GM23248 (cell line): Measurements from ENCODE around the gene TMEM59. TPM values are rescaled to one million over a fixed set of nuclear protein-coding genes. Genes with fewer than 3 reads are reported as not detected.
A peak's percentile ranks its signal among the peaks of the same experiment; 100 is the strongest.

ENCODE experiments used
- DNase-seq: peaks from one replicate; pipeline ENCODE4 v3.0.0-alpha.2; 2015
- H2AFZ ChIP-seq: fragments of 200-600 bp; sonication (generic); 2 replicates; pipeline ENCODE4 v1.6.1; 2016; ENCODE audit warnings: antibody characterized with exemption
- H3F3A ChIP-seq: fragments of 200-600 bp; sonication (generic); 2 replicates; pipeline ENCODE4 v1.6.1; 2016; ENCODE audit warnings: mild to moderate bottlenecking, antibody characterized with exemption, mixed run types; ENCODE audit not compliant: insufficient read depth
- H3K27ac ChIP-seq: fragments of 200-600 bp; sonication (generic); 2 replicates; pipeline ENCODE4 v1.5.1; 2016; ENCODE audit warnings: mild to moderate bottlenecking
- H3K27me3 ChIP-seq: fragments of 200-600 bp; sonication (generic); replicated peaks from 2 replicates; pipeline ENCODE4 v1.6.1; 2016; ENCODE audit warnings: mild to moderate bottlenecking; ENCODE audit not compliant: insufficient read depth
- H3K36me3 ChIP-seq: fragments of 200-600 bp; sonication (generic); 2 replicates; pipeline ENCODE4 v1.6.1; 2016; ENCODE audit warnings: low read depth, mild to moderate bottlenecking
- H3K4me1 ChIP-seq: fragments of 200-600 bp; sonication (generic); 2 replicates; pipeline ENCODE4 v1.6.1; 2016; ENCODE audit warnings: mild to moderate bottlenecking; ENCODE audit not compliant: insufficient read depth
- H3K4me2 ChIP-seq: fragments of 200-600 bp; sonication (generic); one replicate; pipeline ENCODE4 v1.6.1; 2016; ENCODE audit warnings: mild to moderate bottlenecking; ENCODE audit not compliant: unreplicated experiment
- H3K4me3 ChIP-seq: fragments of 200-600 bp; sonication (generic); 2 replicates; pipeline ENCODE4 v1.5.1; 2016; ENCODE audit warnings: mild to moderate bottlenecking
- H3K79me2 ChIP-seq: fragments of 200-600 bp; sonication (generic); 2 replicates; pipeline ENCODE4 v1.6.1; 2016; ENCODE audit warnings: mild to moderate bottlenecking; ENCODE audit not compliant: insufficient read depth
- H3K9ac ChIP-seq: fragments of 200-600 bp; sonication (generic); 2 replicates; pipeline ENCODE4 v1.6.1; 2016; ENCODE audit warnings: mild to moderate bottlenecking
- H3K9me2 ChIP-seq: fragments of 200-600 bp; sonication (generic); 2 replicates; pipeline ENCODE4 v1.6.1; 2016; ENCODE audit warnings: mixed run types, mild to moderate bottlenecking, moderate library complexity; ENCODE audit not compliant: insufficient read depth
- H3K9me3 ChIP-seq: fragments of 200-600 bp; sonication (generic); one replicate; pipeline ENCODE4 v1.6.1; 2017; ENCODE audit warnings: low read depth
- H4K20me1 ChIP-seq: fragments of 200-600 bp; sonication (generic); 2 replicates; pipeline ENCODE4 v1.6.0; 2016; ENCODE audit not compliant: insufficient read depth
- EZH2 ChIP-seq: fragments of 200-600 bp; sonication (generic); IDR thresholded peaks from 2 replicates; pipeline ENCODE4 v1.6.1; 2018; ENCODE audit warnings: antibody characterized with exemption, mild to moderate bottlenecking; ENCODE audit not compliant: insufficient read depth, poor library complexity, severe bottlenecking
- EZH2phosphoT487 ChIP-seq: fragments of 200-600 bp; sonication (generic); IDR thresholded peaks from 2 replicates; pipeline ENCODE4 v1.6.1; 2018; ENCODE audit warnings: antibody characterized with exemption, moderate library complexity, mild to moderate bottlenecking, low read depth; ENCODE audit not compliant: insufficient read depth
- WGBS, 2 experiments: methylation state at CpG; one replicate each; pipeline ENCODE4 v1.1.6; 2015 to 2017; ENCODE audit warnings: low lambda C conversion rate in 2 of 2, low coverage in 1 of 2; ENCODE audit errors: missing lambda C conversion rate in 2 of 2; 5-methylcytosine and 5-hydroxymethylcytosine counted together
- in situ Hi-C: fragments of 300-500 bp; cut with MboI; formaldehyde crosslinking; loops from 2 replicates; pipeline ENCODE4 v1.15.0; 2020
- polyA plus RNA-seq: library from polyadenylated mRNA; unstranded; fragments of >200 nt; fragmentation: Nextera tagmentation; extraction: Ambion mirVana; gene quantifications from 2 replicates; pipeline ENCODE4 v1.2.1, GENCODE V29; 2016
- total RNA-seq: library from RNA; depleted of rRNA; stranded (reverse); fragments of >200 nt; shearing (Covaris generic); gene quantifications from 2 replicates; pipeline ENCODE4 v1.2.3, GENCODE V29; 2014; rRNA removed

Gene TMEM59, protein sequence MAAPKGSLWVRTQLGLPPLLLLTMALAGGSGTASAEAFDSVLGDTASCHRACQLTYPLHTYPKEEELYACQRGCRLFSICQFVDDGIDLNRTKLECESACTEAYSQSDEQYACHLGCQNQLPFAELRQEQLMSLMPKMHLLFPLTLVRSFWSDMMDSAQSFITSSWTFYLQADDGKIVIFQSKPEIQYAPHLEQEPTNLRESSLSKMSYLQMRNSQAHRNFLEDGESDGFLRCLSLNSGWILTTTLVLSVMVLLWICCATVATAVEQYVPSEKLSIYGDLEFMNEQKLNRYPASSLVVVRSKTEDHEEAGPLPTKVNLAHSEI
- total RNA-seq (425 and 470 TPM in 2 replicates), polyA plus RNA-seq (774 and 806 TPM in 2 replicates)

DNA sequence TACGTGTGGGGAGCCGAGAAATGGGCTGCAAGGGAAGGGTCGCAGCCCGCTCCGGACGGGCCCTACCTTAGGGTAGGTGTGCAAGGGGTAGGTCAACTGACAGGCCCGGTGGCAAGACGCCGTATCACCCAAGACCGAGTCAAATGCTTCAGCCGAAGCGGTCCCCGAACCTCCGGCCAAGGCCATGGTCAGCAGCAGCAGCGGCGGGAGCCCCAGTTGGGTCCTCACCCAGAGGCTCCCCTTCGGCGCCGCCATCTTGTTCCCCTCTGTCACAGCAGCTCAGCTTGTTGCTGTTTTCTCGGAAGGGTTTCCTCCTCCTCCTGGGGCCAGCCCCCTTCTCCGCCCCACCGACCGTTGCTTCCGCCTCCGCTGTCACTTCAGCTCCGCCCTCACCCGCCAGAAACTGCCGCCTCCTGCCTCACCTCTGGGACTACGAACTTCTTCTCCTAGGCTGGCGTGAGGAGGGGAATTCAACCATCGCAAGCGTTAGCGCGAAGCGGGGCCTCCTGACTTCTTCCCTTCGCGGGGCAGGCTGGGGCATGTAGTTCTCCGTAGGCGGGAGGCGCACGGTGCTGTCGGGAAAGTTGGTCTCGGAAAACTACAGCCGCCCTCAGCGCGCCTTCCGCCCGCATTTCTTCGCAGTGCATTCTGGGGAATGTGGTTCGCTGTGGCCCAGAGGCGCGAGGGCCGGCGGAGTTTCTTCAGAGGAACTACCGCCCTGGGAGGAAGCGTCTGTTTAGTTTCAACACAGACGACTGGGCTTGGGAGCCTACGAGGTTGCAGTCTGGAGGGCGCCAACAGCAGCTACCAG lies at the start of gene TMEM59, which contains the start of gene TCEANC2:
Gene TMEM59, minus strand, starts transcription at position 271 of the 811 bp plus-strand sequence. Its CDS starts 16 bp downstream, at position 255.
Gene TCEANC2, plus strand, starts transcription at position 675 of the 811 bp plus-strand sequence. CDS start 815 bp downstream, outside the sequence.
- peak; percentile 100 for DNase-seq
- 0 to 1% methylated on average over 59 of the region's 59 CpGs for WGBS, 2 experiments
- Histone ChIP-seq H3K4me2 (peak within 1 kb of the TSS; percentile 98), H3K27ac (peak within 1 kb of the TSS; percentile 92), H3K4me1 (peaks cover 22% of the 10 kb centered on the region), H3K9me3 (no peaks in the 10 kb centered on the region), H3K36me3 (no peaks in the 10 kb centered on the region), H2AFZ (peak within 1 kb of the TSS; percentile 95), H4K20me1 (0 out of 2 replicates have a peak, but pooled peaks cover 2% of the 10 kb centered on the region), H3K27me3 (no peaks in the 10 kb centered on the region), H3K4me3 (peak within 1 kb of the TSS; percentile 95), H3K9ac (peak within 1 kb of the TSS; percentile 96), H3F3A (peaks cover 8% of the 10 kb centered on the region; the same call in 1 of the 2 replicates), H3K79me2 (peaks cover 63% of the 10 kb centered on the region), H3K9me2 (no peaks in the 10 kb centered on the region)
- TF ChIP-seq EZH2phosphoT487 (no peak), EZH2 (no peak)
- in situ Hi-C loops, result no loop called here

DNA sequence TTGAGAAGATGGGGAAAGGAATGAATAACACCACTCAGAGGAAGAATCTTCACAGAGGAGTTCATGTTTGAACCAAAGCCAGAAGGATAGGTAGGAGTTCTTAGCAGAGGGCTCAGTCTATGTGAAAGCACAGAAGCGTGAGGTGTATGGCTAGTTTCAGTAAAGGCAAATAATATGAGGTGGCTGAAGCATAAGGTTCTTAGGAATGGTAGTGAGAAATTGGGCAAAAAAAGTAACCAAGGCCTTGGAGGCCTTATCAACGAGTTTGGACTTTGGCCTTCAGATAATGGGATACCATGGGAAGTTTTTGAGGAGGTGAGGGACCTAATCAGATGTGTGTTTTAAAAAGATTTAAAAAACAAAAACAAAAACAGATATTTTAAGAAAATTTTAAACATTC lies 47.5 kb upstream of the TMEM59 start:
- no peaks in the 10 kb centered on the region for H3K4me1 ChIP-seq
- in situ Hi-C loops, result loop anchor here (25.0 kb wide), 2 partner anchors 387 to 712 kb away; partner anchors contain the start of gene TTC22
- WGBS, 2 experiments, result 94 to 97% methylated on average over 2 of the region's 2 CpGs
- no peaks in the 10 kb centered on the region for H3K27me3 ChIP-seq
- H3F3A ChIP-seq, result no peaks in the 10 kb centered on the region
- no peak for DNase-seq
- H3K36me3 ChIP-seq, result no peaks in the 10 kb centered on the region
- no peak overlapping the region for H3K27ac ChIP-seq
- H3K4me3 ChIP-seq, result no peak overlapping the region
- H2AFZ ChIP-seq, result no peak overlapping the region
- no peak overlapping the region for H3K4me2 ChIP-seq
- H3K9me2 ChIP-seq, result no peaks in the 10 kb centered on the region
- no peaks in the 10 kb centered on the region for H3K9me3 ChIP-seq
- no peak for TF ChIP-seq EZH2phosphoT487
- H3K79me2 ChIP-seq, result no peaks in the 10 kb centered on the region
- no peak overlapping the region for H3K9ac ChIP-seq
- H4K20me1 ChIP-seq, result no peaks in the 10 kb centered on the region

DNA sequence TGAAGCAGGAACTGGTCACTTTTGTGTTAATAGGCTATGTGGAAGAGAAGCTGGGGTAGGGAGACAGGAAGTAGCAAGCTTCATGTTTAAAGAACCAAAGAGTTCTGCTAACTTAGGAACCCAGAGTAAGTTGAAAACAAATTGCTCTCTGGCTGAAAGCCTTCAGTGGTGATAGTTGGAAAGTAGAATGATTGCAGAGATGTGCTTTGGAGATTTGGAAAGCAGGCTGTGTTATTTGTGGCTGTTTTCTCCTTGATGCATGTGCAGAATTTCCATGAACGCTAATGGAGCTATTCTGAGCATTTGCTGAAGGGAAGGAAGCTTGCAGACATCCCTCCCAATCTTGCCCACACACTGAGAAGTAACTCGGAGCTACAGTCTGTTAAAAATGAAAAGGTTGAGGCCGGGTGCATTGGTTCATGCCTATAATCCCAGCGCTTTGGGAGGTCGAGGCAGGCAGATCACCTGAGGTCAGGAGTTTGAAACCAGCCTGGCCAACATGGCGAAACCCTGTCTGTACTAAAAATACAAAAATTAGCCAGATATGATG lies 46.1 kb upstream of the TMEM59 start:
- H3K4me3 ChIP-seq, result no peak overlapping the region
- H3K4me2 ChIP-seq, result no peak overlapping the region
- no peaks in the 10 kb centered on the region for H3K4me1 ChIP-seq
- no peak for TF ChIP-seq EZH2phosphoT487
- TF ChIP-seq EZH2, result no peak
- 82 to 84% methylated on average over 6 of the region's 6 CpGs for WGBS, 2 experiments
- H3F3A ChIP-seq, result no peaks in the 10 kb centered on the region
- DNase-seq, result no peak
- no peaks in the 10 kb centered on the region for H3K36me3 ChIP-seq
- no peaks in the 10 kb centered on the region for H3K27me3 ChIP-seq
- no peaks in the 10 kb centered on the region for H3K9me2 ChIP-seq
- no peaks in the 10 kb centered on the region for H3K79me2 ChIP-seq
- in situ Hi-C loops, result no loop called here
- no peaks in the 10 kb centered on the region for H3K9me3 ChIP-seq
- no peak overlapping the region for H2AFZ ChIP-seq
- H3K27ac ChIP-seq, result no peak overlapping the region
- no peaks in the 10 kb centered on the region for H4K20me1 ChIP-seq
- no peak overlapping the region for H3K9ac ChIP-seq

DNA sequence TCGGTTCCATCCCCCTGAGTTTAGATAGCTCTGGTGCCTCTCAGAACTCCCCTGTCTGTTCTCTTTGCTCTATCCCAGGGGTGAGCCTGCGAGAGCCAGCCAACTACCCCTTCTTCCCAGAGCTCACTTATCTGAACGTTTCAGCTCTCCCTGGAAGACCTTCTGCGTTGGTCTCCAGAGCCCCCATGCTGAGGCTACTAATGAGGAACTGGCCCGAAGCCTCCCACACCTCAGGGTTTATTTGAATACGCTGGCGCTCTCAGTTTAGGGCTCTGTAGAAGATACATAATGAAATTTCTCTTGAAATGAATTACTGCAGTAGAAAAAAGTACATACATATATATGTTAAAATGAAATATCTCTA lies 43.9 kb upstream of the TMEM59 start:
- Histone ChIP-seq H3K27ac (no peak overlapping the region), H3K27me3 (no peaks in the 10 kb centered on the region), H3K9ac (no peak overlapping the region), H3K4me3 (no peak overlapping the region), H3F3A (no peaks in the 10 kb centered on the region), H3K4me1 (no peaks in the 10 kb centered on the region), H3K9me2 (no peaks in the 10 kb centered on the region), H3K9me3 (no peaks in the 10 kb centered on the region), H4K20me1 (no peaks in the 10 kb centered on the region), H3K4me2 (no peak overlapping the region), H3K36me3 (no peaks in the 10 kb centered on the region), H2AFZ (no peak overlapping the region), H3K79me2 (no peaks in the 10 kb centered on the region)
- no peak for TF ChIP-seq EZH2phosphoT487
- TF ChIP-seq EZH2, result no peak
- DNase-seq, result no peak
- WGBS, 2 experiments, result 88 to 91% methylated on average over 7 of the region's 7 CpGs
- in situ Hi-C loops, result no loop called here
